HG03095 (cell line): Measurements from ENCODE around the gene ZNF318.
"Not testable (repeated sequence)": the region's sequence is repeated elsewhere in the genome, so short reads cannot be mapped to it uniquely, and the experiment has no call there.

Source experiments
- ATAC-seq: cut with Tn5 transposase; IDR thresholded peaks from one replicate; pipeline ENCODE4 v1.9.1; 2021; ENCODE audit warnings: moderate library complexity; ENCODE audit not compliant: unreplicated experiment

ZNF318 gene

GRCh38 chr6:43390753-43391439 is 21.4 kb upstream of the ZNF318 start:
- ATAC-seq: not testable (repeated sequence)

- no peak for ATAC-seq
Observed at GRCh38 chr6:43389730-43390295, 20.4 kb upstream of the ZNF318 start.

DNA sequence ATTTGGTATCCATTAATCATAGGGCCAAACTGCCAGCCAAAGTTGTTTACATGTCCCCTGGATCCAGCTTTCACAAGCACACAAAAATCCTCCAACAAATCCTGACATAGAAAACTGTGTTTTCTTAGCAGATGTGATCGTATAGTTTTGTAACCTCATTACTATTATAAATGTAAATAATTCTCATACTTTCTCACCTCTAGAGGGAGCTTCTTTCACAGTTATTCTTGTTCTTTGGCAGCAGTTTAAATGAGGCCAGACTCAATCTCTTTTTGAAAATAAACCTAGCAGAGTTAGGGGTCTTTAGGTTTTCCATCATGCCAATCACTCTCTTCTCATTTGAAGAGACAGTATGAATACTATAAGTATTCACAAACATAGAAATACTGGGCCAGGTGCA is 17.0 kb upstream of the ZNF318 start:
- no peak for ATAC-seq

GRCh38 chr6:43383021-43383667 is 13.7 kb upstream of the ZNF318 start:
- ATAC-seq: no peak

DNA sequence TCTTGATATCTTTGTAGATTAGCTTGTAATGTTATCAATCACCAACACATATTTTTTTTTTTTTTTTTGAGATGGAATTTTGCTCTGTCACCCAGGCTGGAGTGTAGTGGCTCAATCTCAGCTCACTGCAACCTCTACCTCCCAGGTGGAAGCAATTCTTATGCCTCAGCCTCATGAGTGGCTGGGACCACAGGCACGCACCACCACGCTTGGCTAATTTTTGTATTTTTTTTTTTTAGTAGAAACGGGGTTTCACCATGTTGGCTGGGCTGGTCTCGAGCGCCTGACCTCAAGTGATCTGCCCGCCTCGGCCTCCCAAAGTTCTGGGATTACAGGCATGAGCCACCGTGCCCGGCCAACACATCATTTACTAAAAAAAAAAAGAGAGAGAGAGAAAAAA is 11.4 kb upstream of the ZNF318 start:
- not testable (repeated sequence) for ATAC-seq

DNA sequence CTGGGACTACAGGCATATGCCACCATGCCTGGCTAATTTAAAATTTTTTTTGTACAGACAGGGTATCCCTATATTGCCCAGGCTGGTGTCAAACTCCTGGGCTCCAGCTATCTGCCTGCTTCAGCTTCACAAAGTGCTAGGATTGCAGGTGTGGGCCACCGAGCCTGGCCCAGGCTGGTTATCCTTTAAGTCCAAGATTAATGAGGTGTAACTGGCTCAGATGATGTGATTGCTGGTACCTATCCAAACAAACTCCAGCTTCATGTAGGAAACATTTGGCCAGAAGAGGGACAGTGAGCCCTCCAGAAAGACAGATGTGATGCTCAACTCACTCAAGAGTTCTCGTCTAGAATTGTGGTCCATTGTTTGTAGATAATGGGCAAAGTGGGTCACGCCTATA is 9.2 kb upstream of the ZNF318 start:
- ATAC-seq: no peak

DNA sequence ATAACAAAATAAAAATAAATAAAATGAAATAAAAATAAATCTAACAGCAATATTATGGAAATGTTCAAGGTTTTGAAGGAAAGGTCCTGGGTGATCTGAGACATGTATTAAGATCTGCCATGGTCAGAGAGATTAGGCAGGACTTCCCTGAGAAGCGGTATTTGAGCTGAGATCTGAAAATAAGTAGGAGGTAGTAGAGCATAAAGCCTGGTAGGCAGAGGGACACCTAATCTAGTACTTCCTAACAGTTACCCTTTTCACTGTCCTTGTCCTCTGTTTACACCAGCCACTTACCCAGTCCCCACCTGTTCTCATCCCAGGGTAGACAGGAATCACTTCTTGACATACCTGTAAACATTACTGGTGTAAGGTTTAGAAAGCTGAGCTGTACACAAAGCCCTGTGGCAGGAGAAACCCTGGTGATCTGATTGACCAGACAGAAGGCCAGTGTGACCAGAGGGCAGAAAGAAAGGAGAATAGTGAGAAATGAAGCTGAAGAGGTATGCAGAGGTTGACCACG is 8.3 kb upstream of the ZNF318 start:
- no peak for ATAC-seq

DNA sequence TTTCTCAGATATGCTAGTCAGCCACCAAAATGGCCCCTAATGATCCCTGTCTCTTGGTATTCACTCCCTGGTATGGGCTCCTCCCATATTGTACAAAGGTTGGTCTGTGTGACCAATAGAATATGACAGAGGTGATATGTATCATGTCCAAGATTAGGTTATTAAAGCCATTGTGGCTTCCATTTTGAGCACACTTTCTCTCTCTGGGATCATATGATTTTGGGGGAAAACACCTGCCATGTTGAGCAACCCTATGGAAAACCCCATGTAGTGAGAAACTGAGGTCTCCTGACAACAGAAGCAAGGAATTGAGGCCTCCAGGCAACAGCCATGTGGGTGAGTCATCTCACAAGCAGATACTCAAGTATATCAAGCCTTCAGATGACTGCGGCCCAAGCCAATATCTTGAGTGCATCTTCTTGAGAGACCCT is 7.1 kb upstream of the ZNF318 start:
- ATAC-seq: no peak

DNA sequence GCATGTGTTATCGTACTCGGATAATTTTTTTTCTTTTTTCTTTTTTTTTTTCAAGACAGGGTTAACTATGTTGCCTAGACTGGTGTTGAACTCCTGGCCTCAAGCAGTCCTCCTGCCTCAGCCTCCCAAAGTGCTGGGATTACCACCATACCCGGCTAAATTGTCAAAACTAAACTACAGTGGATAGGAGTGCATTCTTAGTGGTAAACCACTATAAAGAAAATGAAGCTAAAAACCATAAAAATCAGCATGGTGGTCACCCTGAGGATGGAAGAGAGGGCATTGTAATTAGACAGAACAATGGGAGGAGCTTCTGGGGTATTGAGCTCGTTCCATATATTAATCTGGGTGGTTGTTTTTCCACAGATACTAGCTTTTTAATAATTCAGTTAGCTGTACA is 6.2 kb upstream of the ZNF318 start:
- ATAC-seq: no peak

GRCh38 chr6:43373252-43373875 is 3.9 kb upstream of the ZNF318 start:
- no peak for ATAC-seq

GRCh38 chr6:43370003-43370580 is 645 bp upstream of the ZNF318 start:
- peak; percentile 17 for ATAC-seq

- ATAC-seq: no peak
Observed at GRCh38 chr6:43368259-43369160, 937 bp downstream of the ZNF318 start.

DNA sequence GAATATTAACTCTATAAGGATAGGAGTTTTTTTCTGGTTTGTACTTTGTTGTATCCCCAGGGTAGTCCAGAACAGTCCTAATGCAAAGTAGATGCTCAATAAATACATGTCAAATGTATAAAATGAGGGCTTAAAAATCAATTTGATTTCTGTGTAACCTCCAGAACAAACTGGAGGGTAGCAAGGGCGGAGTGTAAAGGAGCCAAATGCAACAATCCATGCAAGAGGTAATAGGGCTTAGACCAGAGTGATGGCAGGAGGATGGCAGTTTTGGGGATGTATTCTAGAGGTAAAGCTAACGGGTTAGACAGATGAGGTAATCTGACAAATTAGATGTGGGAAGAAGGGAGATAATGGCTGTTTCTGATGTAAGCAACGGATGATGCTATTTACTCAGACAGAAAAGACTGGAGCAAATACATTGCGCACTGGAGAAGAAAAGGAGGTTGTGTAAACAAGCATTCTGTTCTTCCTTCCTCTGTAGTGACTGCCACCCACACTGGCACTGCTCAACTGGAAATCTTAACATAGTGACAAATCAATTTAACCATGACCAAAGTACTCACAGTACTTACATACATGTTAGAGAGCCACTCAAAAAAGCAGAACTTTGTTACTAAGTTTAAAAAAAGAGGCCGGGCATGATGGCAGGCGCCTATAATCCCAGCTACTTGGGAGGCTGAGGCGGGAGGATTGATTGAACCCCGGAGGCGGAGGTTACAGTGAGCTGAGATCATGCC is 2.0 kb downstream of the ZNF318 start:
- ATAC-seq: no peak

DNA sequence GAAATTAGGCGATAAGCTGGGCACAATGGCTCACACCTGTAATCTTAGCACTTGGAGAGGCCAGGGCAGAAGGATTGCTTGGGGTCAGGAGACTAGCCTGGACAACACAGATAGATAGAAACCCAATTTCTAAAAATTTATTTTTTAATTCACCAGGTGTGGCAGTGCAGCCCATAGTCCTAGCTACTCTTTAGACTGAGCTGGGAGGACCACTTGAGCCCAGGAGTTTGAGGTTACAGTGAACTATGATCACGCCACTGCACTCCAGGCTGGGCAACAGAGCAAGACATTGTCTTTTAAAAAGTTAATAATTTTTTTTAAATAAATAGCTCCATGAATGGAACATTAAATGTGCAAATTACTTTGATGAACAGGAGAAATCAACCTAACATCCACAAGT is 8.2 kb downstream of the ZNF318 start:
- ATAC-seq: no peak

DNA sequence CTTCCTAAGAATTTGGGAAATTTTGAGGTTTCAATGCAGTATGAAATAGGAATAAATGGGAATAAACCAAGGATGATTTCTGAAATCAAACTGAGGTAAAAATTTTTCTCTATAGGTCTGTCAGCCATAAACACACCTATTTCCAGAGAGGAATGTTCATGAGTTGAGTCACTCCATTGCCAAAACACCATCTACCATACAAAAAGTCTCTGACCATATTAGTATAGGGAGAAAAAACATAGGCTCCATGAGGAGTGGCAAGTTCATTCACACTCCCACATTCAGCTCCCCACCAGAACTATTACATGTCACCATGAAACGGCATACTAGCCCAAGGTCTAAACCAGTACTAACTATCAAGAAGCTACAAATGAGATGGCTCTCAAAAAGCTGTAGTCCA is 9.6 kb downstream of the ZNF318 start:
- ATAC-seq: no peak

DNA sequence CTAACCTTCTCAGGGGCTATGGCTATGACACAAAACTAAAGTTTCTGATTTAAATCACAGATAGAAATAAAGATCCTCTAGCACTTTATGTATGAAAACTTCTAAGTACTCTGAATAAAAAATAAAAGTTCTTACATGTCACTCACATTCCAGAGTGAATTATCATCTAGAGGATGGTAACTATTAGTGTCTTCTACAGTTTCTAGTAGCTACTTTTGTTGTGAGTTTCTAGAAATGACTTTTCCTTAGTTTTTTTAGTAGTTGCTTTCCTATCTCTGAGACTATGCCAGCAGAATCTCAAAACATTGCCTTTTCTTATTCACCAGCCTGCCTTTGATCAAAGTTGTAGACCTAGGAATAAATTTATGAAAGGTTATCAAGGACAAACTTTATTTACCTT is 10.1 kb downstream of the ZNF318 start:
- ATAC-seq: no peak

GRCh38 chr6:43355862-43356590 is 13.4 kb downstream of the ZNF318 start:
- ATAC-seq: no peak

DNA sequence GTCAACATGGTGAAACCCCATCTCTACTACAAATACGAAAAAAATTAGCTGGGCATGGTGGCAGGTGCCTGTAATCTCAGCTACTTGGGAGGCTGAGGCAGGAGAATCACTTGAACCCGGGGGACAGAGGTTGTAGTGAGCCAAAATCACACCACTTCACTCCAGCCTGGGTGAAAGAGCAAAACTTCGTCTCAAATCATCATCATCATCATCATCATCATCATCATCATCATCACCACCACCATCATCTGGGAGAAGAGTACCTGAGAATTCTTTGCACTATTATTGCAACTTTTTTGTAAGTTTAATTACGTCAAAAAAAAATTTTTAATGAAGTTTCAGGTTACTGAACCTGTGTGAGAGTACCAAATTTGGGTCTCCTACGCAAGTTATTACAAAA is 17.5 kb downstream of the ZNF318 start:
- ATAC-seq: not testable (repeated sequence)

GRCh38 chr6:43347444-43347843 is 22.0 kb downstream of the ZNF318 start:
- ATAC-seq: no peak
